NCI-H2081 treated with DMSO at 0.1 percent for 48 hours (cell line): ENCODE results near the gene KANSL3.
"Not testable (repeated sequence)": the region's sequence is repeated elsewhere in the genome, so short reads cannot be mapped to it uniquely, and the experiment has no call there.

Experiments used
- DNase-seq: peaks from one replicate; lab custom pipeline; 2025; lab: John Stamatoyannopoulos, UW

Gene KANSL3

GRCh38 chr2:96654791-96655190 lies 16.7 kb upstream of the KANSL3 start:
- not testable (repeated sequence) for DNase-seq

- DNase-seq, result no peak
Observed at GRCh38 chr2:96651793-96652192, 13.7 kb upstream of the KANSL3 start.

- no peak for DNase-seq
Observed at GRCh38 chr2:96649342-96649741, 11.2 kb upstream of the KANSL3 start.

DNA sequence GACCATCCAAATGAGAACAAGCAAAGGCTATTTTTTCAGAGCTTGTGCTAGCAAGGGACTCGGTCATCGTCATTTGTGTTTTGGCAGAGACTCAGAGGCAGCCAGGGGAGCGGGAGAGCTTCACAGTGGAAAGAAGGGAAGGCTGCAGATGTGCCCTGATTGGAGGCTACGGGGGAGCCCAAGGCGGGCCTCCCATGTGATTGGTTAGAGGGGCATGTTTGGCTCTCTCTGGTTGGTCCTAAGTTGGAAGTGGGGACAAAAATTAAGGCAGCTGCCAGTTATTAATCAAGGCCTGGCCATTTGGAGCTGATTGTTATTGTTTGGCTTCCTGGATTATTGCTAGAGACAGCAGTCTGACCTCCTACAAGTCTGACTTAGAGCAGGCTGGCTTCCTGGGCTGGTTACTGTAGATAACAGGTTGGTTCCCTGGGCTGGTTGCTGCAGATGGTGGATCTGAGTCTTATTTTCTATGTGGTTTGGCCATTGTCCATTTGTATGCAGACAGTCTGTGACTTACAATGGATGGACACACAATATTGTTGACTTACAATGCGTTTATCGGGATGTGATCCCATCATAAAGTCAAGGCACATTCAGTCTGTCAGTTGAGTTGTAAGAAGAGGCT lies 10.3 kb upstream of the KANSL3 start:
- DNase-seq, result no peak

DNA sequence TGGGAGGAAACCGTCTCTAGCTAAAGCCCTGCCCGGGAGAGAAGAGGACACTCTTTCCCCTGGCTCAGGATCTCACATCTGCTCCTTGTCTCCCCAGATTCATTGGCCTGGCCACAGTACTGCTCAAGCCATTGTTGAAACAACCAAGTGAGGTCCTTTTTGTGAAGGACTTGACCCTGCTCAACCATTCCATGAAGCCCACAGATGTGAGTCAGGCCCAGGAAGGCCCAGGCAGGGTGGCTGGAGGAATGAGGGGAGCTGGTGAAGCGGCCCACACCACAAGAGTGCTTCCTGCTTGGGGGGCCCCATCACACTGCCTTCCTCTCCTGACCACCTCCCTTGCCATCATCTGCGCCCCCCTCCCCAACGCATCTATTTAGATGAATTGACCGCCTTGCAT lies 9.6 kb upstream of the KANSL3 start:
- no peak for DNase-seq

DNA sequence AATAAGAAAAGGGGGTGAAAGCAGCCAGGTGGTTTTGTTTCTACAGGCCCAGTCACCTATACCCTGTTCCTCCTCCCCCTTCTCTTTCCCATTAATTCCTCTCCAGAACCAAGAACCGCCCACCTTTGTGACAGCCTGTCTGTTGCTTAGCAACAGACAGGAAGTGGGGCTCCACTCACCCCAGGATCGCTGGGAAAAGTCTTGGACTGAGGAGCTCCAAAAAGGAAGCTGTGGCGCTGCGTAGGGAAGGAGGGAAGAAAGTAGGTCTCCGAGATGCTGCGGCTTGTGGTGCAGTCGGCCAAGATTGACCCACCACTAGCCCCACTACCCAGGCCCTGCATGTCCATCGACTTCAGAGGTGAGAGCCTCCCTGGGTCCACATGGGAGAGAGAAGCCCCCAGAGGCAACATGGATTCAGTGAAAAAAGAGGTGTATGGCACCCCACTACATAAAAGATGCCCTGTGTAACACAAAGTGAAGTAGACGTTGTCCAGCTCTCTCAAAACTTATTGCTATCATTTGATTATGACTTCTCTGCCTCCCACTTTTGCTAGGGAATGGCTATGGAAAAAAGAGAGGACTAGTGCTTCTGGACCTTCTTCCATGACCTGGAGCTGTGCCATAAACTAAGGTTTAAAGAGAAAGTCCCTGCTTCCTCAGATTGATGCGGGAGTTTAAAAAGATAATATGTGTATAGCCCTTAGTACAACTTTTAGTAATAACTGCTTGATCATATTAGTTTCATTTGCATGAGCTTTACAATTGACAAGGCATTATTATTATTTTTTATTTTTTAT lies 4.7 kb upstream of the KANSL3 start, which contains the start of gene FER1L5:
Gene FER1L5, plus strand, starts transcription at position 201 of the 797 bp plus-strand sequence. Its CDS starts 73 bp downstream, at position 274.
- no peak for DNase-seq

DNA sequence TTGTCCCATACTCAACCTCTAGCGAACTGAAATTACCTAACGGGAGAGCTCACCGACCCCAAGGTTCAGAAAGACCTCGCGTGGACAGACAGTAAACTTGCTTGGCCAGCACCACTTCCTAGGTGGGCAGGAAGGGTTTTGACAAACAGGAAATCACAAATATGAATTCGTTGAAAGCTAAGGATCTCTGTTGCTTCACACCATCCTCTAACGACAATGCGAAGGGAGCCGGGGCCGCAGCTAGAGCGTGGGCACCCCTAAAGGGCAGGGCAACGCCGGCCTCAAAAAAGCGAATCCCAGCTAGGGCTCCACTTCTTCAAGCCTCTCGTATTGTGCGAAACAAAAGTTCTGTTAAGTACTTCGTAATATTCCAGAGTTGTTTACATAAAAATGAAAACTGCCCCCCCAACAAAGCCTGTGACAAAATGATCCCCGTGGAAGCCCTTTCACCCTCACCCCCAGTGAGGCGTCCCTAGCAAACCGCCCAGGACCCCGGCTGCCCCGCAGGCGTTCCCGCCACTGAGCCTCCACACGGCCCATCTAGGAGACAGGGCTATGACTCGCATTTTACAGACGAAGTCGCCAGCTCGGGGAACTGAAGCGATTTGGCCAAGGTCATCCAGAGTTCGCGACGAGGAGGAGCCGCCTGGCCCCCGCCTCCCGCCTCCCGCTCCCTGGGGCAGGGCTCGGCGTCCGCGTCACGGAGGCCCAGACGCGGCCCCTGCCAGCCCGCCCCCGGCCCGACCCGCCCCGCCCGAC lies 548 bp downstream of the KANSL3 start:
- DNase-seq, result no peak

DNA sequence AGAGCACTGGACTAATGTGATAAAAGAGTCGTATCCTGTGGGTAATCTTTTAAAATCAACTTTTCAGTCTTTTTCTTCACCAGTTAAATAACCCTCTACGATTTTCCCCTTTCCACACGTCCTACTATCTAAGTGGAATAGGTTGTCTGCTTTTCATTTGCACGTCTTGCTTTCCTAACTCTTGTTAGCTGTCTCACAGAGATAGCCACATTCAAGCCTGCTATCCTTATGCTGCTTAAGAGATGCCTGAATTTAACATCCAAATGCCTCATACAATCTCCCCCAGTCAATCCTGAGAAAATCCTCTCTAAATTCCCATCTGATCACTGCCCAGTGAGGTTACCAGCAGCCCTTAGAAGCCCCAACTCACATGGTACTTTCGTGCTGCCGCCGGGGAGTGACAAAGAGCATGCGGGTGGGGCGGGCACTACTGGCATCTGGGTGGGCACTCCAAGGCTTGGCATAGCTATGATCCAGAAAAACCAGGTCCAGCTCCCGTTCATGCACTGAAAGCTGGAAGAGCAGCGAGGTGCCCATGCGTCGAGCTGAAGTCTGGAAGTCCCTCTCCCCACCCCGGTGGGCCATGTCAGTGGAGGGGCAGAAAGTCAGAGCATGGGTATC lies 1.5 kb downstream of the KANSL3 start:
- DNase-seq, result no peak

GRCh38 chr2:96633641-96634040 lies 4.5 kb downstream of the KANSL3 start:
- no peak for DNase-seq

- no peak for DNase-seq
Observed at GRCh38 chr2:96631804-96632435, 6.2 kb downstream of the KANSL3 start.

- DNase-seq, result no peak
Observed at GRCh38 chr2:96626553-96626942, 11.6 kb downstream of the KANSL3 start.

- DNase-seq, result no peak
Observed at GRCh38 chr2:96625571-96626552, 12.2 kb downstream of the KANSL3 start.

DNA sequence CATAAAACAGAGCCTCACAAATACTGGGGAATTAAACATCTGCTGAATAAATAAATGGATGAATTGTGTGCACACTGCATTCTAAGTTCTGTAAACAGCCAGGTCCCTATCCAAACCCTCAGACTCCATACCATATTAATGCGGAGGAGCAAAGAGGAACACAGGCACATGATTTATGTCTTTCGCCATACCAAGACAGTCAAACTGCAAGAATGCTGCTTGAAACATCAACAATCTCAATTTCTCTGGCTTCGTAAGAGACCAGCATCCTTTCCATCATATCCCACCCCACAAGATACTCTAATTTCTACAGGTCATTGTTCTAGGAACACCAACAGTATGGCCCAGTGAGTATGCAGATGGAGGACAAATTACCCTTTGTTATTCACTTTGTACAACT lies 15.0 kb downstream of the KANSL3 start:
- DNase-seq, result no peak

- no peak for DNase-seq
Observed at GRCh38 chr2:96622544-96622943, 15.6 kb downstream of the KANSL3 start.

GRCh38 chr2:96618596-96619283 lies 19.4 kb downstream of the KANSL3 start:
- DNase-seq, result no peak

- no peak for DNase-seq
Observed at GRCh38 chr2:96617012-96617411, 21.1 kb downstream of the KANSL3 start.

- no peak for DNase-seq
Observed at GRCh38 chr2:96616535-96616934, 21.6 kb downstream of the KANSL3 start.

GRCh38 chr2:96616128-96616527 lies 22.0 kb downstream of the KANSL3 start:
- no peak for DNase-seq

DNA sequence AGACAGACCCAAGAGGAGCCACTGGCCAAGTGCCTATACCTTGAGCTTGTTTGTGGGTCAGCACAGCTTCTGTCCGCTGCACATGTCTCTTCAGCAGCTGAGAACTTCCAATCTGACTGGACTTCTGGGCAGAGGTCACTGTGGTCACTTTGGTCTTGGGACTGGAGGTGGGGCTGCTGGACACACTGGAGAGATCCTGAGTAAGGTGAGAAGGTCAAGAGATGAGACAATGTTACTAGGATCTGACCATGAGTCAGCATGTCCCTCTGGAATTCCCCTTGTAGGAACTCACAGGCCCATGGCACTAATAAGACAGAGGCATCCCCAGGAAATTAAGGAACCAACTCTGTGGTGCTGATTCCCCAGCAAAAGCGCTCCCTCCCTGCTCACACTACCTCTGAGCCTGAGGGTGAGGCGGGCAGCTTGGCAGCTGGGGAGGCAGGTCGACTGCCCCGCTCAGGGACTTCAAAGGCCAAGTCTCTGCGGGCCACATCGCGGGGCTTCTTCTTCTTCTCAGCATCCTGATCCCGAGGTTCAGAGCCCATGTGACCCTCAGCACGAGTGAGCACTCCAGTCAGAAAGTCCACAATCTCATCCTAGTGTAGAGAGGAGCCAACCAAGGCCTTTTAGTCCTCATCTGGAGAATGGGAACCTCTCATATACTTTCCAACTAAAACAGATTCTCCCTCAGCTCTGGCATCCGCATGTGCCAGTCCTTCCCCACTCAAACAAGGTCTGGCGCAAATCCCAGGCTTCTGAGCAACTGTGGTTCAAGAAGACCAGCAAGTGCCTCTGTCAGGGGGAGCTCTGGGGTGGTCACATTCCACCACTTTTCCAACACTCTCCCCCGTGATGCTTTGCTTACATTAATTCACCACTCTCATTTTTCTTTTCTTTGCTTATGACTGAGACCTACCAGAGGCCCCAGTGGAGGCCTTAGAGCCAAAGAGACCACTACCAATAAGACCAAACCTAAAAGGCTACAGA lies 29.4 kb downstream of the KANSL3 start:
- no peak for DNase-seq
